Gastroesophageal sphincter (tissue), 3 donors: ENCODE data around the gene TBL1XR1.

Experiments
- EP300 ChIP-seq: sonication (generic); formaldehyde crosslinking; IDR thresholded peaks from one replicate; pipeline ENCODE4 v1.6.1; 2017; ENCODE audit warnings: antibody characterized with exemption, mild to moderate bottlenecking
- POLR2A ChIP-seq, 2 donors: fragments of 450-650 bp; IDR thresholded peaks; one replicate each; pipeline ENCODE4 v1.6.1; 2017; ENCODE audit warnings: antibody characterized with exemption in 2 of 2, mild to moderate bottlenecking in 2 of 2, moderate library complexity in 1 of 2
- POLR2AphosphoS5 ChIP-seq: sonication (generic); formaldehyde crosslinking; IDR thresholded peaks from one replicate; pipeline ENCODE4 v1.6.1; 2017; ENCODE audit warnings: antibody characterized with exemption
- TF ChIP-seq, protein P1 (sequence below), 4 experiments: fragments of 200-600 bp in 2 of 4; fragments of 450-650 bp in 2 of 4; sonication (generic) in 1 of 4; IDR thresholded peaks; one replicate each; pipeline ENCODE4 v1.5.1; 2017 to 2019; ENCODE audit warnings: antibody characterized with exemption in 4 of 4, mild to moderate bottlenecking in 2 of 4, moderate library complexity in 2 of 4

DNA sequence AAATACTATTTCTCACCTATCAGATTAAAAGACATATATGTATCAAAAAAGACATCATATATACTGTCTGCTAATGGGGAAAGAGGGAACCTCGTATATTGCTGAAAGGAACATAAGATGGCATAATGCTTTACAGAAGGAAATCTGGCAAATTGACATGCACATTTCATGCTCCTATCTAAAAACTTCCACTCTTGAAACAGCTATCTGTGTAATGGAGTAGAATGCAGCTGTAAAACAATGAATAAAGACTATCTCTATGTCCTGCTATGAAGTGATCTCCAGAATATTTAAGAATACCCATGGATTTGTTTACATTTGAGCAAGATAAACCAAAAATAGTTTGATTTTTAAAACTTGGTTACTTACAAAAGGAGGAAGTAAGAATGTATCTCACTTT, 107.4 kb downstream of the TBL1XR1 start:
- TF ChIP-seq, protein P1, sequence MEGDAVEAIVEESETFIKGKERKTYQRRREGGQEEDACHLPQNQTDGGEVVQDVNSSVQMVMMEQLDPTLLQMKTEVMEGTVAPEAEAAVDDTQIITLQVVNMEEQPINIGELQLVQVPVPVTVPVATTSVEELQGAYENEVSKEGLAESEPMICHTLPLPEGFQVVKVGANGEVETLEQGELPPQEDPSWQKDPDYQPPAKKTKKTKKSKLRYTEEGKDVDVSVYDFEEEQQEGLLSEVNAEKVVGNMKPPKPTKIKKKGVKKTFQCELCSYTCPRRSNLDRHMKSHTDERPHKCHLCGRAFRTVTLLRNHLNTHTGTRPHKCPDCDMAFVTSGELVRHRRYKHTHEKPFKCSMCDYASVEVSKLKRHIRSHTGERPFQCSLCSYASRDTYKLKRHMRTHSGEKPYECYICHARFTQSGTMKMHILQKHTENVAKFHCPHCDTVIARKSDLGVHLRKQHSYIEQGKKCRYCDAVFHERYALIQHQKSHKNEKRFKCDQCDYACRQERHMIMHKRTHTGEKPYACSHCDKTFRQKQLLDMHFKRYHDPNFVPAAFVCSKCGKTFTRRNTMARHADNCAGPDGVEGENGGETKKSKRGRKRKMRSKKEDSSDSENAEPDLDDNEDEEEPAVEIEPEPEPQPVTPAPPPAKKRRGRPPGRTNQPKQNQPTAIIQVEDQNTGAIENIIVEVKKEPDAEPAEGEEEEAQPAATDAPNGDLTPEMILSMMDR (IDR thresholded peaks at IDR 0.05): no peak
- no peak for TF ChIP-seq POLR2A (IDR thresholded peaks at IDR 0.05)
- TF ChIP-seq POLR2AphosphoS5: no peak
- no peak for TF ChIP-seq EP300
